A673 (cell line): ENCODE data around the gene BTNL8. TPM values are rescaled to one million over a fixed set of nuclear protein-coding genes. Genes with fewer than 3 reads are reported as not detected.

Source experiments
- BruUV-seq: library from RNA; stranded (reverse); fragments of 400-500 nt; replicated peaks from 2 replicates; lab custom pipeline; 2021; lab: Mats Ljungman, UMichigan
- CTCF ChIA-PET: fragments of 300-600 bp; sonication (Branson Sonifier 250); formaldehyde crosslinking; loops from one replicate; lab custom pipeline; 2022; ENCODE audit warnings: antibody characterized with exemption; lab: Charles Lee
- POLR2A ChIA-PET: fragments of 300-600 bp; sonication (Branson Sonifier 250); formaldehyde crosslinking; loops from one replicate; lab custom pipeline; 2022; ENCODE audit warnings: antibody characterized with exemption; ENCODE audit not compliant: low non-redundant PET; lab: Charles Lee
- DNase-seq: peaks from one replicate; pipeline ENCODE4 v3.0.0-alpha.2; 2015; ENCODE audit warnings: low spot score
- H3K27ac ChIP-seq: fragments of 200-600 bp; sonication (generic); 2 replicates; pipeline ENCODE4 v1.5.1; 2016; ENCODE audit warnings: mixed run types, low read depth, mild to moderate bottlenecking, mixed read lengths, antibody characterized with exemption, low read length; ENCODE audit not compliant: poor library complexity, severe bottlenecking
- H3K27me3 ChIP-seq: fragments of 200-600 bp; sonication (generic); replicated peaks from 2 replicates; pipeline ENCODE4 v1.6.1; 2017; ENCODE audit warnings: mixed run types, low read depth, mild to moderate bottlenecking, mixed read lengths, antibody characterized with exemption, low read length; ENCODE audit not compliant: insufficient read depth, poor library complexity
- H3K36me3 ChIP-seq: fragments of 200-600 bp; sonication (generic); 2 replicates; pipeline ENCODE4 v1.6.1; 2016; ENCODE audit warnings: mixed run types, mild to moderate bottlenecking, mixed read lengths, antibody characterized with exemption, low read length; ENCODE audit not compliant: insufficient read depth, poor library complexity, severe bottlenecking
- H3K4me1 ChIP-seq: fragments of 200-600 bp; sonication (generic); 2 replicates; pipeline ENCODE4 v1.6.1; 2017; ENCODE audit warnings: mixed run types, mild to moderate bottlenecking, mixed read lengths, antibody characterized with exemption, low read length; ENCODE audit not compliant: insufficient read depth, poor library complexity, severe bottlenecking
- H3K4me3 ChIP-seq: fragments of 200-600 bp; sonication (generic); 2 replicates; pipeline ENCODE4 v1.5.1; 2016; ENCODE audit warnings: low read depth, mixed run types, mild to moderate bottlenecking, mixed read lengths, low read length; ENCODE audit not compliant: poor library complexity, severe bottlenecking
- H3K9me3 ChIP-seq: fragments of 200-600 bp; sonication (generic); 2 replicates; pipeline ENCODE4 v1.6.1; 2016; ENCODE audit warnings: mixed run types, low read depth, mild to moderate bottlenecking, mixed read lengths, antibody characterized with exemption, low read length; ENCODE audit not compliant: poor library complexity, severe bottlenecking
- EZH2 ChIP-seq: fragments of 200-600 bp; sonication (generic); IDR thresholded peaks from 2 replicates; pipeline ENCODE4 v1.6.1; 2017; ENCODE audit warnings: borderline replicate concordance, low read depth, mild to moderate bottlenecking, mixed read lengths, antibody characterized with exemption, low read length; ENCODE audit not compliant: poor library complexity, severe bottlenecking
- intact Hi-C: fragments of 100-400 bp; cut with micrococcal nuclease; formaldehyde crosslinking; loops from one replicate; pipeline ENCODE4 v1.10.0; 2022; ENCODE audit not compliant: unreplicated experiment
- total RNA-seq: library from RNA; stranded (reverse); gene quantifications from 2 replicates; pipeline ENCODE4 v1.2.3, GENCODE V29; 2021
- TF ChIP-seq, protein P1 (sequence below): fragments of 300-800, 200-600 bp; sonication (generic); conservative IDR thresholded peaks from 2 replicates; pipeline ENCODE4 v1.5.1; 2017; ENCODE audit warnings: low read depth, mild to moderate bottlenecking, antibody characterized with exemption, low read length, moderate library complexity, mixed read lengths

BTNL8 gene
- total RNA-seq, 1 experiment from 2014 or later: not detected

GRCh38 chr5:180932660-180933059 is 33.7 kb downstream of the BTNL8 start:
- Histone ChIP-seq H3K4me3 (no peak overlapping the region), H3K36me3 (no peaks in the 10 kb centered on the region), H3K9me3 (no peaks in the 10 kb centered on the region), H3K27ac (no peak overlapping the region), H3K27me3 (peaks cover 3% of the 10 kb centered on the region), H3K4me1 (no peaks in the 10 kb centered on the region)
- intact Hi-C loops: no loop called here
- DNase-seq: no peak
- ChIA-PET POLR2A (no interaction called here), CTCF (no interaction called here)
- BruUV-seq: no TSS peak
- no peak for TF ChIP-seq EZH2
- TF ChIP-seq, protein P1, sequence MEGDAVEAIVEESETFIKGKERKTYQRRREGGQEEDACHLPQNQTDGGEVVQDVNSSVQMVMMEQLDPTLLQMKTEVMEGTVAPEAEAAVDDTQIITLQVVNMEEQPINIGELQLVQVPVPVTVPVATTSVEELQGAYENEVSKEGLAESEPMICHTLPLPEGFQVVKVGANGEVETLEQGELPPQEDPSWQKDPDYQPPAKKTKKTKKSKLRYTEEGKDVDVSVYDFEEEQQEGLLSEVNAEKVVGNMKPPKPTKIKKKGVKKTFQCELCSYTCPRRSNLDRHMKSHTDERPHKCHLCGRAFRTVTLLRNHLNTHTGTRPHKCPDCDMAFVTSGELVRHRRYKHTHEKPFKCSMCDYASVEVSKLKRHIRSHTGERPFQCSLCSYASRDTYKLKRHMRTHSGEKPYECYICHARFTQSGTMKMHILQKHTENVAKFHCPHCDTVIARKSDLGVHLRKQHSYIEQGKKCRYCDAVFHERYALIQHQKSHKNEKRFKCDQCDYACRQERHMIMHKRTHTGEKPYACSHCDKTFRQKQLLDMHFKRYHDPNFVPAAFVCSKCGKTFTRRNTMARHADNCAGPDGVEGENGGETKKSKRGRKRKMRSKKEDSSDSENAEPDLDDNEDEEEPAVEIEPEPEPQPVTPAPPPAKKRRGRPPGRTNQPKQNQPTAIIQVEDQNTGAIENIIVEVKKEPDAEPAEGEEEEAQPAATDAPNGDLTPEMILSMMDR: no peak

- no peak overlapping the region for H3K27ac ChIP-seq
- H3K4me3 ChIP-seq: no peak overlapping the region
- peaks cover 6% of the 10 kb centered on the region for H3K27me3 ChIP-seq
- H3K4me1 ChIP-seq: no peaks in the 10 kb centered on the region
- peaks cover 4% of the 10 kb centered on the region for H3K9me3 ChIP-seq
- TF ChIP-seq, protein P1: no peak
- TF ChIP-seq EZH2: no peak
- ChIA-PET POLR2A (no interaction called here), CTCF (no interaction called here)
- intact Hi-C loops: no loop called here
- no peak for DNase-seq
- BruUV-seq: no TSS peak
- no peaks in the 10 kb centered on the region for H3K36me3 ChIP-seq
Measured at GRCh38 chr5:180935203-180935602, 36.2 kb downstream of the BTNL8 start.

GRCh38 chr5:180938294-180938693 is 39.3 kb downstream of the BTNL8 start:
- BruUV-seq: no TSS peak
- ChIA-PET CTCF (no interaction called here), POLR2A (no interaction called here)
- TF ChIP-seq, protein P1: no peak
- TF ChIP-seq EZH2: no peak
- H3K36me3 ChIP-seq: no peaks in the 10 kb centered on the region
- peaks cover 6% of the 10 kb centered on the region for H3K27me3 ChIP-seq
- intact Hi-C loops: no loop called here
- no peak overlapping the region for H3K27ac ChIP-seq
- DNase-seq: no peak
- no peaks in the 10 kb centered on the region for H3K4me1 ChIP-seq
- no peak overlapping the region for H3K4me3 ChIP-seq
- peaks cover 4% of the 10 kb centered on the region for H3K9me3 ChIP-seq
